ENCODE results near the gene MTR.

Gene MTR

DNA sequence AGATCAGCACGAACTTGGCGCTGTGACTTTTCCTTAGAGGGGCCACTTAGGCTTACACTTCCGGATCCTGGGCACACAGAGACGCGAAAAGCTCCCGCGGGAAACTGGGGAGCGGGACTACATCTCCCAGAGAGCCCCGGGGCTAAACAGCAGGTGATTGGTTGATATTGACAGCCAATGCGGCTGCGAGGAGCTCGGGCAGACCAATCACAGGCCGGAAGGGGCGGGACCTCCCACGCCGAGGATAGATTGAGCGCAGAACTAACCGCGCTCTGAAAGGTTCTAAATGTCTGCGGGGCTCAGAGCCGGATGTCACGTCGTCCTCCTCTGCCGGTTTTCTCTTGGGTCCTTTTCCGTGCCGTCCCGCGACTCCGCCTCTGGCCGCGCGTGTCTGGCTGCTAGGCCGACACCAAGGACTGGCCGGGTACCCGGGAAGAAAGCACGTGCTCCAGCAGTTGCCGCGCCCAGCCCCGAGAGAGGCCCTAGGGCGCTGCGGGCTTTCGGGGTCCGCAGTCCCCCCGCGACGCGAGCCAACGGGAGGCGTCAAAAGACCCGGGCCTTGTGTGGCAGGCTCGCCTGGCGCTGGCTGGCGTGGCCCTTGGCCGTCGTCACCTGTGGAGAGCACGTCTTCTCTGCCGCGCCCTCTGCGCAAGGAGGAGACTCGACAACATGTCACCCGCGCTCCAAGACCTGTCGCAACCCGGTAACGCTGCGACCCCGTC lies at the start of gene MTR:
Gene MTR, plus strand, starts transcription at position 258 of the 722 bp plus-strand sequence. Its CDS starts 412 bp downstream, at position 670.
- in situ Hi-C loops (cut with MboI; ENCODE audit: low pct_unique_long_range_greater_than_20kb, low sequenced_read_pairs): no loop called here
- peak; percentile 99 for DNase-seq

- in situ Hi-C loops (cut with MboI; ENCODE audit: low pct_unique_long_range_greater_than_20kb, low sequenced_read_pairs): no loop called here
- no peak for DNase-seq
Measured at GRCh38 chr1:236746785-236747184, 48.3 kb upstream of the MTR start.

- DNase-seq: no peak
- in situ Hi-C loops (cut with MboI; ENCODE audit: low pct_unique_long_range_greater_than_20kb, low sequenced_read_pairs): no loop called here
Measured at GRCh38 chr1:236747311-236747985, 47.6 kb upstream of the MTR start.

DNA sequence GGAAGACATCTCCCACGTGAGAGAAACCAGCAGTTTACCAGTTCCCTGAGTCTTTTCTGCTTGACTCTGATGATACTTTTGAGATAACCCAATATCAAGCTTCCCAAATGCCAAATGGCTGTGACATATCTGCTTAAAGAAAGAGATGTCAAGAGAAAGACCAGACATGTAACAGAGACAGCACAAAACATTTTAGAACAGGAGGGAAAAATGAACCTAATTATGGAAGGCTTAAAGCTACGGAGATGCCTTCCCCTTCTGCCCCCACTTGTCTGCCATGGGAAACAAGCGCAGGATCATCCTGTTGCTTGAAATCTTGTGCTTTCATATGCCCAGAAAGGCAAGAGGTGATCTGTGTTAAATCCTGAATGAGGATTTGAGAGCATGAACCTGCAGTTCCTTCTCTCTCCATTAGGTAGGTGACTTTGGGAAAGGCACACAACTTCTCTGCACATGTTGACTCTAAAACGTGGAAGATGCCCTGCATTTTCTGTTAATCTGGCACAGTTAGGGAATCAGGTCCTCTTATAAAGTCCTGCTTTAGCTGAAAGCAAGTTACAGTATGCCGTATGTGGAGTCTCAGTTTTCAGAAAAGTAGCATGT lies 46.7 kb upstream of the MTR start:
- no peak for DNase-seq
- in situ Hi-C loops (cut with MboI; ENCODE audit: low pct_unique_long_range_greater_than_20kb, low sequenced_read_pairs): no loop called here

- in situ Hi-C loops (cut with MboI; ENCODE audit: low pct_unique_long_range_greater_than_20kb, low sequenced_read_pairs): no loop called here
- peak; percentile 38 for DNase-seq
Measured at GRCh38 chr1:236750928-236751327, 44.2 kb upstream of the MTR start.

DNA sequence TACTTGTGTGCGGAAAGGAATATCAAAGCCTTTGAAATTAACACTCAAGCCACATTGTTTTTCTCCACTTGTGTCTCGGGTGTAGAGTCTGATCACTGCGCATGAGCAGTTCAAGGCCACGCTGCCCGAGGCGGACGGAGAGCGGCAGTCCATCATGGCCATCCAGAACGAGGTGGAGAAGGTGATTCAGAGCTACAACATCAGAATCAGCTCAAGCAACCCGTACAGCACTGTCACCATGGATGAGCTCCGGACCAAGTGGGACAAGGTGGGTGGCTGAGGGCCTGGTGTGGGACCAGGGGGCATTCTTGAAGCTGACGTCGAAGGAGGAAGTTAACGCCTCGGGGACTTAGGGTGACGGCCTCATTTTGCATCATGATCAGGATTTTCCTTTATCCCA lies 43.7 kb upstream of the MTR start:
- in situ Hi-C loops (cut with MboI; ENCODE audit: low pct_unique_long_range_greater_than_20kb, low sequenced_read_pairs): no loop called here

GRCh38 chr1:236751935-236752334 lies 43.2 kb upstream of the MTR start:
- in situ Hi-C loops (cut with MboI; ENCODE audit: low pct_unique_long_range_greater_than_20kb, low sequenced_read_pairs): no loop called here
- no peak for DNase-seq

More for the DNA sequence above, 43.7 kb upstream of the MTR start:
- DNase-seq: no peak

GRCh38 chr1:236753516-236753915 lies 41.6 kb upstream of the MTR start:
- peak; percentile 53 for DNase-seq
- in situ Hi-C loops (cut with MboI; ENCODE audit: low pct_unique_long_range_greater_than_20kb, low sequenced_read_pairs): no loop called here

- no peak for DNase-seq
- in situ Hi-C loops (cut with MboI; ENCODE audit: low pct_unique_long_range_greater_than_20kb, low sequenced_read_pairs): no loop called here
Measured at GRCh38 chr1:236753964-236754363, 41.1 kb upstream of the MTR start.

DNA sequence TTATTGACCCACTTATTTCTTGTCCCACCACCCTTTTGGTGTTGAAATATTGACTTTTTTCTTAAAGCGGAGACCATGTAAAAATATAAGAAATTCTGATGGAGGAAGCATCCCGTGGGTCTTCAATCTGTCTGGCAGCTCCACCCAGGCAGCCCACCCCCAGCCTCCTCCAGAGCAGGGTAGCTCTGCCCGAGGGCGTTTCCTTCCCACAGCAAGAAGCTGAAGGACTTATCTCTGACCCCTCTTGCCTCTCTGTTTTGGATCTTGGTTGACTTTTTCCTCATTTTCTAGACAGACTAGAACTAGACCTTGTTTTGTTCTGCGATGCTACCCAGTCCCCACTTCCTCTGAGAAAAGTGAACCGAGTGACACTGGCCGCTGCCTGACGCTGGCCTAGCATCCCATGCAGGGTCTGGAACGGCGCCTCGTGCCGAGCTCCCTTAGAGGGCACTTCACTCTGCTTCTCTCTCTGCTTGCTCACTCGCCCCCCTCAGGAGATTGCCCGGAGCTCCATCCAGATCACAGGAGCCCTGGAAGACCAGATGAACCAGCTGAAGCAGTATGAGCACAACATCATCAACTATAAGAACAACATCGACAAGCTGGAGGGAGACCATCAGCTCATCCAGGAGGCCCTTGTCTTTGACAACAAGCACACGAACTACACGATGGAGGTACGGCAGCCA lies 40.4 kb upstream of the MTR start:
- no peak for DNase-seq
- in situ Hi-C loops (cut with MboI; ENCODE audit: low pct_unique_long_range_greater_than_20kb, low sequenced_read_pairs): no loop called here

- DNase-seq: no peak
- in situ Hi-C loops (cut with MboI; ENCODE audit: low pct_unique_long_range_greater_than_20kb, low sequenced_read_pairs): no loop called here
Measured at GRCh38 chr1:236757640-236758039, 37.5 kb upstream of the MTR start.

GRCh38 chr1:236759252-236759859 lies 35.7 kb upstream of the MTR start:
- in situ Hi-C loops (cut with MboI; ENCODE audit: low pct_unique_long_range_greater_than_20kb, low sequenced_read_pairs): no loop called here
- peak; percentile 77 for DNase-seq

GRCh38 chr1:236760480-236760879 lies 34.6 kb upstream of the MTR start:
- in situ Hi-C loops (cut with MboI; ENCODE audit: low pct_unique_long_range_greater_than_20kb, low sequenced_read_pairs): no loop called here
- DNase-seq: no peak

DNA sequence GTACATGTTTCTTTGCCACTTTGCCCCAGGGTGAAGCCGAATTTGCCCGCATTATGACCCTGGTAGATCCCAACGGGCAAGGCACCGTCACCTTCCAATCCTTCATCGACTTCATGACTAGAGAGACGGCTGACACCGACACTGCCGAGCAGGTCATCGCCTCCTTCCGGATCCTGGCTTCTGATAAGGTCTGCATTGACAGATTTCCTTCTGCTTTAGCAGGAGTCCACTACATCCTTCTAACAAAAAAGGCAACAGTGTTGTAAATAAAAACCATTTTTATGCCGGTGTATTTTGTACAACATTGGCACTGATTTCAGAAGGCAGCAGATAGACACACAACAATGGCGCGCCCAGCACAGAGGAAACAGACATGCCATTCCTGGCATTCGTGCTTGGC lies 34.1 kb upstream of the MTR start:
- in situ Hi-C loops (cut with MboI; ENCODE audit: low pct_unique_long_range_greater_than_20kb, low sequenced_read_pairs): no loop called here
- no peak for DNase-seq

DNA sequence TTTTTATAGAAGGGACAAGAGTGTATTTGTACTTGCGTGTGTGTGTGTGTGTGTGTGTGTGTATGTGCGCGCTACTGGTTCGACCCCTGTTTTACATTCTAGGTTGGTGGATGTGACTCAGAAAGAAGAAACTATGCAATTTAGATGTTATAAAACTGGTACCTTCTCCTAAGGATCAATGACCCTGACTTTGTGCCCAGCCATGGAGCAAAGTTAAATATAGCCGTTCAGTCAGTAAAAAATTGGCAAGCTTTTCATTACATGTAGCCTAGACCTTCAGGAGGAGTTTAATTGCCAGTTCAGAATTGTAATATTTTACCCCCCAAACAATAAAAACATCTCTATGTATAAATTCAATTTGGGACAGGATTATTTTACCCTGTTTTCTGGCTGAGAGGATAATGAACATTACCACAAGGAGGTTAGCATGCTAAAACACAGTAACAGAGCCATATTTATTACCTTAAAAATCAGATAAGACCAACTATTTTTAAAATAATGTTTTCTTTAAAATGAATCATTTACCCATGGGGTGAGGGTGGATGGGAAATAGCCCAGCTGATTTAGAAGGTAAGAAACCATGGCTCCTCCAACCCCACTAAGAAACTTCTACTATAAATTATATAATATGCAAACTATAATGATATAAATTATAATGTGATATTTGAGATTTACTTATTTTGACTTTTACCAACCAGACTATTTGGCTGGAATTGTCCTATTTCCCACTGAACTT lies 33.5 kb upstream of the MTR start:
- DNase-seq: no peak
- in situ Hi-C loops (cut with MboI; ENCODE audit: low pct_unique_long_range_greater_than_20kb, low sequenced_read_pairs): no loop called here

- in situ Hi-C loops (cut with MboI; ENCODE audit: low pct_unique_long_range_greater_than_20kb, low sequenced_read_pairs): no loop called here
- peak; percentile 75 for DNase-seq
Measured at GRCh38 chr1:236762410-236762809, 32.7 kb upstream of the MTR start.

DNA sequence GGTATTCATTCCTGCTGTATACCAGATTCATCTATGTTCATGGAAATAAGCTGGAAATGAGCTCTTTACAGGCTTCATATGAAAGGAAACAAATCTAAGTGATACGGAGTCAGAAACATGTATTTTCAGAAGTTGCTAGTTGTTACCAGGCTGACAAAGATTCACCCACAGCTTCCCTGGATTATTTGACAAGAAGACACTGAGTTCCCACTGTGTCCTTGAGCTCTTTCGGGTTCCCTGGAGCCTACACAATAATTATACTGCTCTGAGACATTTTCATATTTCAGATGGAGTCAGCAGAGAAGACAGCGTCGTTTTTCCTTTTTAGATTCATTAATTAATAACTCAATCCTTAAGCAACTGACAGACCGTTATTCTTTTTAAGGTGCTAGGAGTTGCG lies 29.3 kb upstream of the MTR start:
- DNase-seq: no peak
- in situ Hi-C loops (cut with MboI; ENCODE audit: low pct_unique_long_range_greater_than_20kb, low sequenced_read_pairs): no loop called here

DNA sequence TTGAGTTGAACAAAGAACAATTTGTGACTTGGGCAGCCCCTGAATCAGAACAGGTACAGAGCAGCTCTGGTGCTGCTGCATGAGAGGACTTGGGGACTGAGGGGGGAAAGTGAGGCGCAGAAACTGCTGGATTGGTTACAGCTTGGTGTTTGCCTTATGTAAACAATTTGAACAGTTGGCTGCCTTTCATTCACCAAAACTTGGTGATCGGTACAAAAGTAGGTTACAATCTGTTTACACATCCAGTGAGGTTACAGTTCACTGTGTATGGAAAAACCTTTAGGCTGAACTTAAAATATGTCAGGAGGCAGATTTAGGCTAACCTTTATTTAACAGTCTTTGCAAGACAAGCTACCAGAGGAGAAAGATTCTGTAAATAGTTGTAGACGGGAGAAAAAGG lies 28.6 kb upstream of the MTR start:
- no peak for DNase-seq
- in situ Hi-C loops (cut with MboI; ENCODE audit: low pct_unique_long_range_greater_than_20kb, low sequenced_read_pairs): no loop called here

GRCh38 chr1:236767276-236767675 lies 27.8 kb upstream of the MTR start:
- no peak for DNase-seq
- in situ Hi-C loops (cut with MboI; ENCODE audit: low pct_unique_long_range_greater_than_20kb, low sequenced_read_pairs): no loop called here
